Keratinocyte (primary cell): Measurements from ENCODE around the gene PPP1R18. TPM values are rescaled to one million over a fixed set of nuclear protein-coding genes. Genes with fewer than 3 reads are reported as not detected.
A peak's percentile ranks its signal among the peaks of the same experiment; 100 is the strongest.

Experiments used
- DNase-seq: peaks from one replicate; pipeline ENCODE4 v3.0.0-alpha.2; 2011; ENCODE audit warnings: low read depth, missing footprints, low spot score
- FAIRE-seq: peaks from 2 replicates; lab custom pipeline; 2011; peaks lifted over from hg19 to GRCh38; lab: Jason Lieb, UNC
- H2AFZ ChIP-seq: 2 replicates; pipeline ENCODE4 v1.6.0; 2012; ENCODE audit warnings: low read length, control low read depth, inconsistent platforms; ENCODE audit not compliant: control insufficient read depth
- H3K27ac ChIP-seq: 2 replicates; pipeline ENCODE4 v1.5.1; 2011; ENCODE audit warnings: low read length; ENCODE audit not compliant: control insufficient read depth, insufficient read depth
- H3K27me3 ChIP-seq: 3 replicates; pipeline ENCODE4 v1.6.0; 2011; ENCODE audit warnings: low read length; ENCODE audit not compliant: control insufficient read depth, insufficient read depth; ENCODE audit errors: extremely low read depth
- H3K36me3 ChIP-seq, 2 experiments: 2 replicates in 1 of 2; 3 replicates in 1 of 2; pipeline ENCODE4 v1.5.1; 2011; ENCODE audit warnings: low read length in 2 of 2, mild to moderate bottlenecking in 1 of 2; ENCODE audit not compliant: control insufficient read depth in 2 of 2, insufficient read depth in 2 of 2; ENCODE audit errors: extremely low read depth in 1 of 2
- H3K4me1 ChIP-seq: 3 replicates; pipeline ENCODE4 v1.5.1; 2011; ENCODE audit warnings: low read length; ENCODE audit not compliant: control insufficient read depth, insufficient read depth; ENCODE audit errors: extremely low read depth
- H3K4me2 ChIP-seq: 3 replicates; pipeline ENCODE4 v1.6.0; 2011; ENCODE audit warnings: low read depth, low read length; ENCODE audit not compliant: control insufficient read depth, insufficient read depth; ENCODE audit errors: extremely low read depth
- H3K4me3 ChIP-seq, 3 experiments: fragments of 200-600 bp in 1 of 3; sonication (generic) in 1 of 3; 2 replicates in 2 of 3; 3 replicates in 1 of 3; pipeline ENCODE4 v1.5.1; 2011 to 2016; ENCODE audit warnings: low read length in 3 of 3, mild to moderate bottlenecking in 3 of 3, control low read depth in 2 of 3, inconsistent platforms in 1 of 3, low read depth in 1 of 3, mixed read lengths in 1 of 3, mixed run types in 1 of 3, moderate library complexity in 1 of 3; ENCODE audit not compliant: control insufficient read depth in 2 of 3, insufficient read depth in 2 of 3; ENCODE audit errors: extremely low read depth in 1 of 3
- H3K79me2 ChIP-seq: 2 replicates; pipeline ENCODE4 v1.6.0; 2012; ENCODE audit warnings: low read length; ENCODE audit not compliant: control insufficient read depth, insufficient read depth
- H3K9ac ChIP-seq: 3 replicates; pipeline ENCODE4 v1.6.0; 2011; ENCODE audit warnings: low read length; ENCODE audit not compliant: control insufficient read depth, insufficient read depth; ENCODE audit errors: extremely low read depth
- H3K9me1 ChIP-seq: 3 replicates; pipeline ENCODE4 v1.6.0; 2011; ENCODE audit warnings: low read length; ENCODE audit not compliant: control insufficient read depth, insufficient read depth; ENCODE audit errors: extremely low read depth
- H3K9me3 ChIP-seq: 2 replicates; pipeline ENCODE4 v1.5.1; 2012; ENCODE audit warnings: low read depth, low read length; ENCODE audit not compliant: control insufficient read depth
- H4K20me1 ChIP-seq: 3 replicates; pipeline ENCODE4 v1.6.0; 2011; ENCODE audit warnings: low read length; ENCODE audit not compliant: control insufficient read depth, insufficient read depth; ENCODE audit errors: extremely low read depth
- EZH2 ChIP-seq: IDR thresholded peaks from one replicate; pipeline ENCODE4 v1.6.1; 2012; ENCODE audit warnings: inconsistent platforms, mild to moderate bottlenecking, low read length, moderate library complexity
- dilution Hi-C: fragments of 300-500 bp; cut with MboI; formaldehyde crosslinking; loops from one replicate; pipeline ENCODE4 v1.7.0; 2020; ENCODE audit warnings: low sequenced_read_pairs; ENCODE audit not compliant: extremely low pct_ligation_motif_present
- polyA plus RNA-seq, 5 experiments: library from polyadenylated mRNA; depleted of rRNA in 3 of 5; stranded (reverse) in 3 of 5; stranded (forward) in 1 of 5; unstranded in 1 of 5; fragments of >200 nt; gene quantifications; 1 replicate in 1 of 5; 2 replicates in 3 of 5; 3 replicates in 1 of 5; pipeline versions ENCODE4 v1.2.1 to v1.2.3, GENCODE V29; 2011 to 2012; ENCODE audit warnings: missing spikeins in 2 of 5, low read depth in 1 of 5, low replicate concordance in 1 of 5
- TF ChIP-seq, protein P1 (sequence below), 3 experiments: IDR thresholded peaks in 1 of 3; conservative IDR thresholded peaks in 1 of 3; optimal IDR thresholded peaks in 1 of 3; 2 replicates in 2 of 3; 3 replicates in 1 of 3; pipeline versions ENCODE3 to v1.5.1; 2011; ENCODE audit warnings: low read length in 3 of 3, mild to moderate bottlenecking in 3 of 3, moderate library complexity in 2 of 3, control low read depth in 1 of 3, inconsistent platforms in 1 of 3; ENCODE audit not compliant: insufficient read depth in 2 of 3; ENCODE audit errors: extremely low read depth in 1 of 3

Gene PPP1R18
- polyA plus RNA-seq, 1 donor (not counting 4 experiments of a cell fraction or from before 2014, with no cell fraction given): 88.9 TPM

DNA sequence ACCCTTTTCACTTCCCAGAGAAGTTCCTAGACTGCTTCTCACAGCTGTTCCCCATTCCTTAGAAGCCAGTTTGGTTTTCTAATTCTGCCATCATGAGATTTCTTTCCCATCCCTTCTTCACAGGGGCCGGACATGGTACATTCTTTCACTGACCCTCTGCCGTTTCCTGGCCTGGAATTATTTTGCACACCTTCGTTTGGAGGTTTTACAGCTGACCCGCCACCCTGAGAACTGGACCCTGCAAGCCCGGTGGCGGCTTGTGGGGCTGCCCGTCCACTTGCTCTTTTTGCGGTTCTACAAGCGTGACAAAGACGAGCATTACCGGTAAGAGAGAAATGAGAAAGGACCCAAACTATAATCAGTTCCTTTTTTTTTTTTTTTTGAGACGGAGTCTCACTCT lies 35.3 kb downstream of the PPP1R18 start:
- Histone ChIP-seq H3K9me3 (no peaks in the 10 kb centered on the region), H3K4me2 (no peak overlapping the region), H3K9ac (no peak overlapping the region), H3K79me2 (peaks cover 21% of the 10 kb centered on the region), H3K27me3 (no peaks in the 10 kb centered on the region), H3K4me3 (no peak overlapping the region), H3K9me1 (no peaks in the 10 kb centered on the region), H4K20me1 (no peaks in the 10 kb centered on the region), H3K36me3 (peaks cover 23 to 31% of the 10 kb centered on the region in 2 experiments), H2AFZ (no peak overlapping the region), H3K27ac (no peak overlapping the region), H3K4me1 (peaks cover 11% of the 10 kb centered on the region)
- no peak for FAIRE-seq
- dilution Hi-C loops: no loop called here
- no peak for DNase-seq
- TF ChIP-seq EZH2: no peak
- TF ChIP-seq, protein P1, sequence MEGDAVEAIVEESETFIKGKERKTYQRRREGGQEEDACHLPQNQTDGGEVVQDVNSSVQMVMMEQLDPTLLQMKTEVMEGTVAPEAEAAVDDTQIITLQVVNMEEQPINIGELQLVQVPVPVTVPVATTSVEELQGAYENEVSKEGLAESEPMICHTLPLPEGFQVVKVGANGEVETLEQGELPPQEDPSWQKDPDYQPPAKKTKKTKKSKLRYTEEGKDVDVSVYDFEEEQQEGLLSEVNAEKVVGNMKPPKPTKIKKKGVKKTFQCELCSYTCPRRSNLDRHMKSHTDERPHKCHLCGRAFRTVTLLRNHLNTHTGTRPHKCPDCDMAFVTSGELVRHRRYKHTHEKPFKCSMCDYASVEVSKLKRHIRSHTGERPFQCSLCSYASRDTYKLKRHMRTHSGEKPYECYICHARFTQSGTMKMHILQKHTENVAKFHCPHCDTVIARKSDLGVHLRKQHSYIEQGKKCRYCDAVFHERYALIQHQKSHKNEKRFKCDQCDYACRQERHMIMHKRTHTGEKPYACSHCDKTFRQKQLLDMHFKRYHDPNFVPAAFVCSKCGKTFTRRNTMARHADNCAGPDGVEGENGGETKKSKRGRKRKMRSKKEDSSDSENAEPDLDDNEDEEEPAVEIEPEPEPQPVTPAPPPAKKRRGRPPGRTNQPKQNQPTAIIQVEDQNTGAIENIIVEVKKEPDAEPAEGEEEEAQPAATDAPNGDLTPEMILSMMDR (optimal IDR thresholded peaks at IDR 0.05 in 1 of 3, IDR thresholded peaks at IDR 0.05 in 1 of 3, conservative IDR thresholded peaks at IDR 0.05 in 1 of 3; ENCODE audit: extremely low read depth in 1 of 3, insufficient read depth in 2 of 3, low read length in 3 of 3): no peak

DNA sequence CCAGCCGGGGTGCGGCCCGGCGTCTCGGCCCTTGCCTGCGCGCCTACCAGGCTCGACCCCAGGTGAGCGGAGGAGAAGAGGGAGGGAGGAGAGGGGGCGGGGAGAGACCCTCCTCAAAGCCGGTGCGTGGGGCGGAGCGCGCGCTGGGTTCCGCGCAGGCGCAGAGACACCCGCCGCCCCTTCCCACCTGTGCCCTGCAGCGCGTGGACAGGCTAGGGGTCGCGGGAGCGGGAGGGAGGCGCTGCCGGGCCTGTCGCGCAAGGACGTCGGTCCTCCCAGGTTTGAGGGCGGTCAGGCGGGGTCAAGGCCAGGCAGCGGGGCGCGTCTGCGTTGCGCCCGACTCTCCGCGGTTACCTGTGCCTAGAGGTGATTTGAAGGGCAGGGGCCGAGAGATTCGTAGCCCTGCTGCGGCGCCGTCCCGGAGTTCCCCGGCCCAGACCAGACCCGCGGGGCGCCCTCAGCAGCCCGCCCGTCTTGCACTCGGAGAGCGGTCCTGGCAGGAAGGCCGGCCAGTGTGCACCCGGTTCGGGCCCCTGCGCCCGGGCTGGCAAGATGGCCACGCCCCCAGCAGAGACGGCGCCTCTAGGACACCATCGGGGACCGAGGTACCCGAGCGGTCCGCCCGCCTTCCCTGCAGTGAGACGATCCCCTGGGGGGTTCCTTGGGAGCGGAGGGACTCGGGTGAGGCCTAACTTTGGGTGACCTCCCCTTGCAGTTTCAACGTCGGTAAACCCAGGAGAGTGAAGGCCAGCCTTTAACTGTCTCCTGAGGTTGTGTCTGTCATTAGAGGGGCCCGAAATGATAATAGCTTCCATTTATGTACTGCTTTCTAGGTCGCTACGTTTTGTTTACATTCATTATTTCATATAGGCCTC lies 39.0 kb downstream of the PPP1R18 start:
- Histone ChIP-seq H3K9ac (peak overlapping the region; percentile 87), H3K27ac (peak overlapping the region; percentile 70), H3K79me2 (peaks cover 21% of the 10 kb centered on the region), H4K20me1 (no peaks in the 10 kb centered on the region), H3K4me1 (peaks cover 12% of the 10 kb centered on the region), H3K36me3 (peaks cover 6 to 12% of the 10 kb centered on the region in 2 experiments), H3K9me1 (peaks cover 2% of the 10 kb centered on the region), H3K27me3 (no peaks in the 10 kb centered on the region), H3K4me3 (peak overlapping the region; percentile 85 to 99 (median 90)), H3K4me2 (peak overlapping the region; percentile 96), H3K9me3 (no peaks in the 10 kb centered on the region), H2AFZ (peak overlapping the region; percentile 90)
- no peak for FAIRE-seq
- DNase-seq: no peak
- dilution Hi-C loops: no loop called here
- TF ChIP-seq, protein P1 (optimal IDR thresholded peaks at IDR 0.05 in 1 of 3, IDR thresholded peaks at IDR 0.05 in 1 of 3, conservative IDR thresholded peaks at IDR 0.05 in 1 of 3; ENCODE audit: extremely low read depth in 1 of 3, insufficient read depth in 2 of 3, low read length in 3 of 3): no peak
- TF ChIP-seq EZH2: no peak
